ENCODE results near the gene HOXA3. TPM values are rescaled to one million over a fixed set of nuclear protein-coding genes. Genes with fewer than 3 reads are reported as not detected.
A peak's percentile ranks its signal among the peaks of the same experiment; 100 is the strongest.

HOXA3 gene
- total RNA-seq, 1 experiment from 2014 or later = not detected

DNA sequence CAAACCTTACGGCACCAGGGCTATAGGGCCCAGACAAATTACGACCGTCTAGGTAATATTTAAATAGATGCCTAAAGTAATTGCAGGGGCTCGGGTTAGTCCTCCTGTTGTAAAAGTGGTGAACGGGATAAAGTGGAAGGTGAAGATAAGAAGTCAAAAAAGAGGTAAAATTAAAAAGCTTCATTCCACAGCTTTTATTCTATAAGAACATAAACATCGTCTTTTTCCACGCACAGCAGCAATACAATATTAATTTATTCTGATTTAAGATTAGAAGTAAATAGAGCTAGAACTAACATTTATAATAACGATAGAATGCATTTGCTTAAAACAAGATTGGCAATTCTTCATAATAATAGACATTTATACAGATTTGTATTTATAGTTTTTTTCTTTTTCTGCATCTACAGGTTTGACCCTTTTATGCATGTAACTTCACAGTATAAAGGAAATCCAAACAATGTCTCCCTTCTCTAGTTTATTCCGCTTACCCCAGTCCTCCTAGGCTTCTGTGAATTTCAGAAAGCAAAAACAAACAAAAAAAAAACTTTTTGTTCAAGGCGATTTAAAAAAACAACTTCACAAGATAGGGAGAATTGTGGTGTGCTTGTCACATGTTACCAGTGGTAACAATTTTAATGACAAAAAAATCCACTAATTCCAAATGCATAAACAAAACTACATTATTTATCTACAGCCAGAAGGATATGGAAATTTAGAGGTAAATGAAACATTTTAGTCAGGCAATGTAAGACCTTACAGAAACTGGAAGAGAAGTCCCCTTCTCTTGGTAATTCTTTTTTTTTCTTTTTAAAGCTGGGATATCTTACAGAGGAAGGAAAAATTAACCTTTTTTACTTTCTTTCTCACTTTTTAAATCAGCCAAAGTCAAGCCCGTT, 18.3 kb upstream of the HOXA3 start:
- DNase-seq (ENCODE audit: low spot score) = no peak
- H3K36me3 Mint-ChIP-seq = 0 out of 2 replicates have a peak, but pooled peaks cover 2% of the 10 kb centered on the region
- H3K27ac Mint-ChIP-seq = no peak overlapping the region
- H3K27me3 Mint-ChIP-seq (ENCODE audit: low read depth) = peaks cover 99% of the 10 kb centered on the region
- H3K4me3 Mint-ChIP-seq = no peak overlapping the region
- TF ChIP-seq ESRRA (CRISPR knock-in tag; IDR thresholded peaks at IDR 0.05; ENCODE audit: borderline replicate concordance) (no peak), TEAD1 (CRISPR knock-in tag; IDR thresholded peaks at IDR 0.05) (no peak), ELF4 (CRISPR knock-in tag; IDR thresholded peaks at IDR 0.05; ENCODE audit: low read depth) (no peak), FOXJ3 (CRISPR knock-in tag; IDR thresholded peaks at IDR 0.05; ENCODE audit: borderline replicate concordance) (no peak)
- ATAC-seq = no peak
- ChIA-PET CTCF (interaction anchor here (1.1 to 3.7 kb wide), 4 partner anchors 9 to 20 kb away, joined by 3 to 22 read pairs (median 5); no protein-coding TSS in a partner anchor), POLR2A (no interaction called here)
- H3K9me3 Mint-ChIP-seq = no peaks in the 10 kb centered on the region
- H3K4me1 Mint-ChIP-seq = peaks cover 23% of the 10 kb centered on the region

DNA sequence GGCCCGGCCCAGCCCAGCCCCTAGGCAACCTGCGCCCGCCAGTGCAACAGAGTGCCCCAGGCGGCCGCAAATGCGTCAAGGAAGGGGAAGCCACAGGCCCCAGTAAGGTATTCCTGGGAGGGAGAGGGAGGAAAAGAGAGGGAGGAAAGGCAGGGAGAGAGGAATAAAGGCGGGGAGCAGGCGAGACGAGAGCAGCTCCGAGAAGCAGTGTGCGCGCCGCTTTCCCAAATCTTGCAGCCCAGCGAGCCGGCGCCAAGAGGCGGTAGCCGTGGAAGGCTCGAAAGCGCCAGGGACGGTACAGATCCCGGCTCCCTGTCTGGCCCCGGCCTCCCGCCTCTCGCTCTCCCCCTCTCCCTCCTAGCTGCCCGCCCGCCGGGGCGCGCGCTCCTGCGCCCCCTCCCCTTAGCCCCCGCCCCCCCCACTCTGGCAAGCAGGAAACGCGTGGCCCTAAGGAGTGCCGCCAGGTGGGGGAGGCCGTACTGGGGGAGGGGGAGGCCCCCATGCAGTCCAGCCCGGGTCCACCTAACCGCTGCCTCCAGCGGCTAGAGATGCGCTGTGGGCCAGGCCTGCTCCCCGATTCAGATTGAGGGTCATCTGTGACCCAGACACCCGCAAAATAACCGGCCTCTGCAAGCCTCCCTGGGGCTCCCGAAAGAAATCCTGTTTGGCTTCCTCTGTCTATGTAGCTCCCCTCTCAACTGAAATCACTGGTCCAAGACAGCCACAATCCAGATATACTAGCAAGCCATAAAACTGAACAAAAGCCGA, 17.5 kb upstream of the HOXA3 start:
- no peak overlapping the region for H3K4me3 Mint-ChIP-seq
- 0 out of 2 replicates have a peak, but pooled peaks cover 2% of the 10 kb centered on the region for H3K36me3 Mint-ChIP-seq
- H3K27me3 Mint-ChIP-seq (ENCODE audit: low read depth) = peaks cover 99% of the 10 kb centered on the region
- no peaks in the 10 kb centered on the region for H3K9me3 Mint-ChIP-seq
- peak; percentile 40 for ATAC-seq
- no peak overlapping the region for H3K27ac Mint-ChIP-seq
- DNase-seq (ENCODE audit: low spot score) = peak; percentile 64
- ChIA-PET POLR2A (no interaction called here), CTCF (interaction anchor here (0.8 to 3.7 kb wide), 4 partner anchors 8 to 19 kb away, joined by 3 to 22 read pairs (median 4); no protein-coding TSS in a partner anchor)
- H3K4me1 Mint-ChIP-seq = peaks cover 19% of the 10 kb centered on the region
- TF ChIP-seq, protein P1, sequence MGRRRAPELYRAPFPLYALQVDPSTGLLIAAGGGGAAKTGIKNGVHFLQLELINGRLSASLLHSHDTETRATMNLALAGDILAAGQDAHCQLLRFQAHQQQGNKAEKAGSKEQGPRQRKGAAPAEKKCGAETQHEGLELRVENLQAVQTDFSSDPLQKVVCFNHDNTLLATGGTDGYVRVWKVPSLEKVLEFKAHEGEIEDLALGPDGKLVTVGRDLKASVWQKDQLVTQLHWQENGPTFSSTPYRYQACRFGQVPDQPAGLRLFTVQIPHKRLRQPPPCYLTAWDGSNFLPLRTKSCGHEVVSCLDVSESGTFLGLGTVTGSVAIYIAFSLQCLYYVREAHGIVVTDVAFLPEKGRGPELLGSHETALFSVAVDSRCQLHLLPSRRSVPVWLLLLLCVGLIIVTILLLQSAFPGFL (CRISPR knock-in tag; IDR thresholded peaks at IDR 0.05; ENCODE audit: borderline replicate concordance) = no peak
- TF ChIP-seq, protein P2, sequence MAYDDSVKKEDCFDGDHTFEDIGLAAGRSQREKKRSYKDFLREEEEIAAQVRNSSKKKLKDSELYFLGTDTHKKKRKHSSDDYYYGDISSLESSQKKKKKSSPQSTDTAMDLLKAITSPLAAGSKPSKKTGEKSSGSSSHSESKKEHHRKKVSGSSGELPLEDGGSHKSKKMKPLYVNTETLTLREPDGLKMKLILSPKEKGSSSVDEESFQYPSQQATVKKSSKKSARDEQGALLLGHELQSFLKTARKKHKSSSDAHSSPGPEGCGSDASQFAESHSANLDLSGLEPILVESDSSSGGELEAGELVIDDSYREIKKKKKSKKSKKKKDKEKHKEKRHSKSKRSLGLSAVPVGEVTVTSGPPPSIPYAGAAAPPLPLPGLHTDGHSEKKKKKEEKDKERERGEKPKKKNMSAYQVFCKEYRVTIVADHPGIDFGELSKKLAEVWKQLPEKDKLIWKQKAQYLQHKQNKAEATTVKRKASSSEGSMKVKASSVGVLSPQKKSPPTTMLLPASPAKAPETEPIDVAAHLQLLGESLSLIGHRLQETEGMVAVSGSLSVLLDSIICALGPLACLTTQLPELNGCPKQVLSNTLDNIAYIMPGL (CRISPR knock-in tag; IDR thresholded peaks at IDR 0.05) = no peak
- TF ChIP-seq ZNF396 (CRISPR knock-in tag; IDR thresholded peaks at IDR 0.05; ENCODE audit: borderline replicate concordance) = no peak
- TF ChIP-seq, protein P3, sequence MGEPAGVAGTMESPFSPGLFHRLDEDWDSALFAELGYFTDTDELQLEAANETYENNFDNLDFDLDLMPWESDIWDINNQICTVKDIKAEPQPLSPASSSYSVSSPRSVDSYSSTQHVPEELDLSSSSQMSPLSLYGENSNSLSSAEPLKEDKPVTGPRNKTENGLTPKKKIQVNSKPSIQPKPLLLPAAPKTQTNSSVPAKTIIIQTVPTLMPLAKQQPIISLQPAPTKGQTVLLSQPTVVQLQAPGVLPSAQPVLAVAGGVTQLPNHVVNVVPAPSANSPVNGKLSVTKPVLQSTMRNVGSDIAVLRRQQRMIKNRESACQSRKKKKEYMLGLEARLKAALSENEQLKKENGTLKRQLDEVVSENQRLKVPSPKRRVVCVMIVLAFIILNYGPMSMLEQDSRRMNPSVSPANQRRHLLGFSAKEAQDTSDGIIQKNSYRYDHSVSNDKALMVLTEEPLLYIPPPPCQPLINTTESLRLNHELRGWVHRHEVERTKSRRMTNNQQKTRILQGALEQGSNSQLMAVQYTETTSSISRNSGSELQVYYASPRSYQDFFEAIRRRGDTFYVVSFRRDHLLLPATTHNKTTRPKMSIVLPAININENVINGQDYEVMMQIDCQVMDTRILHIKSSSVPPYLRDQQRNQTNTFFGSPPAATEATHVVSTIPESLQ (CRISPR knock-in tag; IDR thresholded peaks at IDR 0.05) = no peak
- TF ChIP-seq FOXJ3 (CRISPR knock-in tag; IDR thresholded peaks at IDR 0.05; ENCODE audit: borderline replicate concordance) = no peak
- TF ChIP-seq, protein P4, sequence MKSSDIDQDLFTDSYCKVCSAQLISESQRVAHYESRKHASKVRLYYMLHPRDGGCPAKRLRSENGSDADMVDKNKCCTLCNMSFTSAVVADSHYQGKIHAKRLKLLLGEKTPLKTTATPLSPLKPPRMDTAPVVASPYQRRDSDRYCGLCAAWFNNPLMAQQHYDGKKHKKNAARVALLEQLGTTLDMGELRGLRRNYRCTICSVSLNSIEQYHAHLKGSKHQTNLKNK (CRISPR knock-in tag; IDR thresholded peaks at IDR 0.05) = no peak
- TF ChIP-seq NFE2L1 (CRISPR knock-in tag; IDR thresholded peaks at IDR 0.05) = no peak
- no peak for TF ChIP-seq CREB1 (CRISPR knock-in tag; IDR thresholded peaks at IDR 0.05)
- TF ChIP-seq FOXP1 (CRISPR knock-in tag; IDR thresholded peaks at IDR 0.05; ENCODE audit: borderline replicate concordance) = no peak
- TF ChIP-seq TEAD1 (CRISPR knock-in tag; IDR thresholded peaks at IDR 0.05) = no peak
- TF ChIP-seq, protein P5, sequence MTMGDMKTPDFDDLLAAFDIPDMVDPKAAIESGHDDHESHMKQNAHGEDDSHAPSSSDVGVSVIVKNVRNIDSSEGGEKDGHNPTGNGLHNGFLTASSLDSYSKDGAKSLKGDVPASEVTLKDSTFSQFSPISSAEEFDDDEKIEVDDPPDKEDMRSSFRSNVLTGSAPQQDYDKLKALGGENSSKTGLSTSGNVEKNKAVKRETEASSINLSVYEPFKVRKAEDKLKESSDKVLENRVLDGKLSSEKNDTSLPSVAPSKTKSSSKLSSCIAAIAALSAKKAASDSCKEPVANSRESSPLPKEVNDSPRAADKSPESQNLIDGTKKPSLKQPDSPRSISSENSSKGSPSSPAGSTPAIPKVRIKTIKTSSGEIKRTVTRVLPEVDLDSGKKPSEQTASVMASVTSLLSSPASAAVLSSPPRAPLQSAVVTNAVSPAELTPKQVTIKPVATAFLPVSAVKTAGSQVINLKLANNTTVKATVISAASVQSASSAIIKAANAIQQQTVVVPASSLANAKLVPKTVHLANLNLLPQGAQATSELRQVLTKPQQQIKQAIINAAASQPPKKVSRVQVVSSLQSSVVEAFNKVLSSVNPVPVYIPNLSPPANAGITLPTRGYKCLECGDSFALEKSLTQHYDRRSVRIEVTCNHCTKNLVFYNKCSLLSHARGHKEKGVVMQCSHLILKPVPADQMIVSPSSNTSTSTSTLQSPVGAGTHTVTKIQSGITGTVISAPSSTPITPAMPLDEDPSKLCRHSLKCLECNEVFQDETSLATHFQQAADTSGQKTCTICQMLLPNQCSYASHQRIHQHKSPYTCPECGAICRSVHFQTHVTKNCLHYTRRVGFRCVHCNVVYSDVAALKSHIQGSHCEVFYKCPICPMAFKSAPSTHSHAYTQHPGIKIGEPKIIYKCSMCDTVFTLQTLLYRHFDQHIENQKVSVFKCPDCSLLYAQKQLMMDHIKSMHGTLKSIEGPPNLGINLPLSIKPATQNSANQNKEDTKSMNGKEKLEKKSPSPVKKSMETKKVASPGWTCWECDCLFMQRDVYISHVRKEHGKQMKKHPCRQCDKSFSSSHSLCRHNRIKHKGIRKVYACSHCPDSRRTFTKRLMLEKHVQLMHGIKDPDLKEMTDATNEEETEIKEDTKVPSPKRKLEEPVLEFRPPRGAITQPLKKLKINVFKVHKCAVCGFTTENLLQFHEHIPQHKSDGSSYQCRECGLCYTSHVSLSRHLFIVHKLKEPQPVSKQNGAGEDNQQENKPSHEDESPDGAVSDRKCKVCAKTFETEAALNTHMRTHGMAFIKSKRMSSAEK (CRISPR knock-in tag; IDR thresholded peaks at IDR 0.05; ENCODE audit: borderline replicate concordance) = no peak
- no peak for TF ChIP-seq NFYB (CRISPR knock-in tag; conservative IDR thresholded peaks at IDR 0.05; ENCODE audit: low read depth)
- no peak for TF ChIP-seq FOXK1 (CRISPR knock-in tag; IDR thresholded peaks at IDR 0.05)
- TF ChIP-seq ZNF219 (CRISPR knock-in tag; IDR thresholded peaks at IDR 0.05; ENCODE audit: borderline replicate concordance) = no peak
- no peak for TF ChIP-seq CBFB (CRISPR knock-in tag; IDR thresholded peaks at IDR 0.05; ENCODE audit: low read depth)
- no peak for TF ChIP-seq ZNF416 (CRISPR knock-in tag; IDR thresholded peaks at IDR 0.05)
- no peak for TF ChIP-seq ZNF423 (CRISPR knock-in tag; IDR thresholded peaks at IDR 0.05)
- TF ChIP-seq ZNF232 (CRISPR knock-in tag; IDR thresholded peaks at IDR 0.05) = no peak

Measured in WTC11 (cell line).